Head of caudate nucleus (tissue), 42 donors: ENCODE measurements around the gene BASP1.

Experiments
- DNase-seq, 42 donors: peaks; one replicate each; pipeline versions ENCODE4 v3.0.0 to v3.0.0-alpha.2; 2020 to 2021; ENCODE audit warnings: mixed read lengths in 7 of 42
- intact Hi-C: fragments of 100-400 bp; cut with DNase I; formaldehyde crosslinking; loops from one replicate; pipeline ENCODE4 v1.15.0; 2022

BASP1 gene, protein sequence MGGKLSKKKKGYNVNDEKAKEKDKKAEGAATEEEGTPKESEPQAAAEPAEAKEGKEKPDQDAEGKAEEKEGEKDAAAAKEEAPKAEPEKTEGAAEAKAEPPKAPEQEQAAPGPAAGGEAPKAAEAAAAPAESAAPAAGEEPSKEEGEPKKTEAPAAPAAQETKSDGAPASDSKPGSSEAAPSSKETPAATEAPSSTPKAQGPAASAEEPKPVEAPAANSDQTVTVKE

DNA sequence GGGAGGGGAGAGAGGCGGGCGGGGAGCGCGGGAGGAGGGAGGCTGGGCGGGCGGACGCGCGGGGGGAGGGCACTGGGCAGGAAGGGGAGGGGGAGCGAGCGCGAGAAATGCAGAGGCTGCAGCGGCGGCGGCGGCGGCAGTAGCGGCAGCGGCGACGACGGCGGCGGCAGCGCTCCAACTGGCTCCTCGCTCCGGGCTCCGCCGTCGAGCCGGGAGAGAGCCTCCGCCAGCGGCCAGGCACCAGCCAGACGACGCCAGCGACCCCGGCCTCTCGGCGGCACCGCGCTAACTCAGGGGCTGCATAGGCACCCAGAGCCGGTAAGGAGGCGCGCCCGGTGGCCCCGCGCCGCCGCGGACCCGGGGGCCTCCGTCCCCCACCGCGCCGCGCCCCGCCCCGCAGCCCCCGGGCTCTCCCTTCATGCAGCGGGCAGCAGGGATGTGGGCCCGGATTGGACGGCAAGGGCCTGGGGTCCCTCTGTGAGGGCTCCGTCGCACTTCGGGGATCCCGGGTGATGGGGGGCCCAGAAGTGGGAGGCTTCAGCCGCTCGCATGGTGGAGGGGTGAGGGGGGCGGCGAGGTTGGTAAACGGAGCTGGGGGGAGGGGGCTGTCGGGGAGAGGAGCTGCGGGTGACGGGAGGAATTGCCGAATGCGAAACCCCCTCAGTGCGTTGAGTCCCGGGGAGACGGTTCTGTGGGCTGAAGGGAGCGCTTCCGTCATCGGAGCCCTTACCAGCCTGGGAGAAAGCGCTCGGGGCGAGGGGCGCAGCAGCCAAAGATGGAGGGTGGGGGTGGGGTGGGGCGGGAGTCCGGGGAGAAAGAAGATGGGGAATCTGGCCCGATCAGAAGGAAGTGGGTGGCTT, at the start of gene BASP1:
BASP1 (plus strand) TSS at position 139 of the 860 bp plus-strand sequence. CDS start 57,586 bp downstream, outside the sequence.
- intact Hi-C loops = loop anchor here (5.0 kb wide), 2 partner anchors 900 to 1090 kb away; no protein-coding TSS in a partner anchor
- peak; percentile 25 to 94 (median 80) for DNase-seq

DNA sequence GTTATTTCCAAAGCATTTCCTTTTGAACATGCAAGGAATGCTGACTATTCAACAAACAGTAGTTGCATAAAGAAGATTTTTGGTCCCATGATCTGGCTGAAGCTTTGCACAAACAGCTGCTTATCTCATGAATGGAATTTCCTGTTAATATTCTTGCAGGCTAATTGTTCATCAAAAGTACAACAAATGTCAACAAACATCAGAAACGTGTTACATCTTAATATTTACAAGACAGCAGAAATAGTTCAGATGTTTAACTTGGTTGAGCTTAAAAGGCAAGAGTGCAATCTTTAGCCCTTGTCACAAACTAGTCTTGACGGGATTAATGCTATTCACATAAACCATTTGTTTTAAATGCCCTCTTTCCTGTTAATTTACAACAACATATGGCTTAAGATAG, 47.9 kb upstream of the BASP1 start:
- intact Hi-C loops = no loop called here
- DNase-seq = no peak

DNA sequence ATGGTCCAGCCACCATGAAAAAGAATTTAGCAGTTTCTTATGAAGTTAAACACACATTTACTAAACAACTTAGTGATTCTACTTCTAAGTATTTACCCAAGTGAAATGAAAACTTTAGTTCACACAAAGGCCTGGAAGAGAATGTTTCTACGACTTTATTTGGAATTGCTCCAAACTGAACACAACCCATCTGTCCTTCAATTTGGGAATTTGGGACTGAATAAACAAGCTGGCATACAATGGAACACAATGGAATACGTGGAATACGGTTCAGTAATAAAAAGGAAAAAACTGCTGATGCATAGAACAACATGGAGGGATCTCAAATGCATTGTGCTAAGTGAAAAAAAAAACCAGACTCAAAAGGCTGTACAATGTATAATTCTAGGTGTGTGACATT, 44.6 kb upstream of the BASP1 start:
- no peak for DNase-seq
- intact Hi-C loops = no loop called here

DNA sequence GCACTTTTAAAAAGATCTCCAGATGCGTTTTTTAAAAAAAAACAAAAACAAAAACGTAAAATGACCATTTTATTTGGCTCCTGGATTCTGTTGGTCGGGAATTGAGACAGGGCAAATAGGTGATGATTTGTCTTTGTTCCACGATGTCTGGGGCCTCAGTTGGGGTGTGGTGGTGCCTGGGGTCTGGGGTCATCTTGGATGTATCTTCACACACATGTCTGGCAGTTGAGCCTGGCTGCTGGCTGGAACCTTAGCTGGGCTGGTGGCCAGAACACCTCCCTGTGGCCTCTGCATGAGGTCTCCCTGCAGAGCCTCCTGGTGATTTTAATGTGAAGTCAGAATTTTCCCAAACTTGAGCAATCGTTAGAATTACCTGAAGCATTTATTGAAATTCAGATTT, 42.5 kb upstream of the BASP1 start:
- no peak for DNase-seq

DNA sequence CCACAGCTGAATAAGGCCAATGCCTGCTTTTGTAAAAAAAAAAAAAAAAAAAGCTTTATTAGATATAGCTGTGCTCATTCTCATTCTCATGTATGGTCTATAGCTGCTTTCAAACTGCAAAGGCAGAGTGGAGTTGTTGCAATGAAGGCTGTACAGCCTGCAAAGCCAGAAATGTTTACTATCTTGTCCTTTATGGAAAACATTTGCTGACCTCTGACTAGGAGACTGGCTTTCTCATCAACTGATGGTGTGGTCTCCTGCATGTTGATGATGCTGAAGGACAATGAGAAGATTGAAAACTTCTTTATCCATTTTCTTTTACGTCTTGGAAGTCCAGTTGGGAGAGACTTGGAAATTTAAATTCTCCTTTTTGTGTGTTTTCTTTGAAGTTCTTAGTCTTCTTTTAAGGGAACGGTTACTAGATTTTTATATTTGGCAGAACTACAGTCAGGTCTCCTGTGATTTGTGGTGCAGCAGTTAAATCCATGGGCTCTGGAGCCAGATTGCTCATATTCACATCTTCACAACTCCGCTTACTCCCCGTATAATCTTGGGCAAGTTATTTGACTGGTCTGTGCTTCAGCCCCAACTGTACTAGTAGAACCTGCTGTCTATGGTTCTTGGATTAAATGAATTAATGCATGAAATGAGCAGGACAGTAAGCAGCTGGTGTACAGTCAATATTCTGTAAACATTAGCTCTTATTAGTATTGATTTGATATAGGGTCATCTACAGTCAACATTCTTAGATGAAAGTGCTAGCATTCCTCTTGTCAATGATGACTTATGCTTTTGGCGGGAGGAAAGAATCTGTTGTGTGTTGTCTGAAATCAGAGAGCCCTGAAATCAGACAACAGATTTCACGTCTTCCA, 39.7 kb upstream of the BASP1 start:
- intact Hi-C loops = no loop called here
- no peak for DNase-seq

More for the DNA sequence above, 42.5 kb upstream of the BASP1 start:
- intact Hi-C loops = no loop called here

DNA sequence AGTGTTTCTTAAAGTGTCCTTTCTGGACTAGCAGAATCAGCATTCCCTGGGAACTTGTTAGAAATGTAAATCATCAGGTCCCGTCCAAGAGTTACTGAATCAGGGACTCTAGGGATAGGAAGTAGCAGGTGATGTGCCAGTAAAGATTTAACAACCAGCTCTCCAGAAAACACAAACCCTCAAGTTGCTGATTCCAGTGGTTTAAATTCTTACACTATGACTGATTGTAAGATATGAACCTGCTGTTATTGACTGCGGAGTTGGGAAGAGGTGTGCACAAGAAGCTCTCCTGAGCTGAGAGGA, 39.1 kb upstream of the BASP1 start:
- intact Hi-C loops = no loop called here
- DNase-seq = no peak

DNA sequence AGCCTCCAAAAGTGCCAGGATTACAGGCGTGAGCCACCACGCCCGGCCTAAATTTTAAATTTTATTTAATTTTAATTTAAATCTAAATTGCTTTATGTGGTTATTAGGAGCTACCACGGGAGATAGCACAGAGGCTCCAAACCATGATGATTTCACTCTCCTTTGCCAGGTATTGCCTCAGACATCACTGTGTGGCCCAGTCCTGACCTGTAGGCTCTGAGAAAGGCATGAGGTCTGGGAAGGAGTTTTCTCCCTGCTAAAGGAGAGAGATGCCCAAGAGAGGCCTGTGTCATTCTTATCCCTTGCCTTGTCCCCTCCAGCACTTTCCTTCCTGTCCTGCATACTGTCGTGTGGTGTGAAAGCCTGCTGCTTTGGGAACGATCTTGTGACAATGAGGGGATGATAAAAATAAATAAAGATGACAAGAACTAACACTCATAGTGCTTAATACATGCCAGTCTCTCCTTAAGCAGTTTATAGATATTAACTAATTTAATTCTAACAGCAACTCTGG, 37.0 kb upstream of the BASP1 start:
- no peak for DNase-seq
- intact Hi-C loops = no loop called here

DNA sequence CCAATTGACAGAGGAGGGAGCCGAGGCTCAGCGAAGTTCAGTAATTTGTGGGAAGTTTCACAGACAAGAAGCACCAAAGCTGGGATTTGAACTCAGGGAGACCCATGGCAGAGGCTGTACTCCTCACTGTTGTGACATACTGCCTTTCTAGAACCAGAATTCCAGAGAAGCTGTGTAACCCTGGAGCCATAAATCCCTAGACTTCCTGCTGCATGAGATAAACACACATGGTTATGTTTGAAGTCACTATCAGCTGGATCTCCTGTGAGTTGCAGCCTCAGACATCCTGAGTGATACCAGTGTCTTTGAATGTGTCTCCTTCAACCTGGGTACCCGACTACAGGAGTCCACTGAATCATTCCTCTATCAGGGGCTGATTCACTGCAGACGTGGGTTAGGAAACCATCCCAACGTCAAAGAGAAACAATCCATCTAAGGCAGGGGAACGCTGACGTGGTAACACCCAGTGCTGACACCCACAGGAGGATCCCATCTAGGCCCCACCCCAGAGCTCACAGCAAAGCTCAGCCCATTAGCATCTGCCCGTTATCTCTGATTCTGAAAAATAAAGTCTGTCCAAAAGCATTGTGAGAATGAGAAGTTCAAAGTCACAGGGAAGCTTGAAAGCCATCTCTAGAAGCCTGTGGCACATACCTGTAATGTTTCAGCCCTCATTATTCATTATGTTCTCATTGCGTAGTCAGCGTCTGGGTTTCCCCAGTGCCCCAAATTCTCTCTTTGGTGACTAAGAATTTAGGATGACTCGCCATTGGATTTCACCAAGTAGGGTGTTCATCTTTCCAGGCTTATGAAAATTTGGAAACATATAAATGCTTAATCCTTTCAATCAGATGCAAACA, 36.3 kb upstream of the BASP1 start:
- DNase-seq = no peak
- intact Hi-C loops = no loop called here

DNA sequence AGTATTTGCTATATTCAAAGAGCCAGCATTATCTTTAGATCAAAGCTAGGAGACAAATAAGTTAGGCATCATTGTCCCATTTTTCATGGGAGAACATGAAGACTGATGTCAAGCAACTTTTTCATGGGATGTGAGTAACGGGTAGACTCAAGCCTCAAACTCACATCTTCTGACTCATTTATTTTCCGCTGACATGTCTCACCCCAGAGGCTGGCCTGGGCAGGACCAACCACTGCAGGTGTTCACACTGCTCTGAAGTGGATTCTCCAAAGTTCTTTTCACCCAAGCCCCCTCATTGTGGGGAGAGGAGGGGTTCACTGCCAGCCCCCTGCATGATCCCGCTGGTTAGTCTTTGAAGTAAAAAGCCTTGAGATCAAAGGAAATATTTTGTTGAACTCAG, 34.9 kb upstream of the BASP1 start:
- intact Hi-C loops = no loop called here
- no peak for DNase-seq

DNA sequence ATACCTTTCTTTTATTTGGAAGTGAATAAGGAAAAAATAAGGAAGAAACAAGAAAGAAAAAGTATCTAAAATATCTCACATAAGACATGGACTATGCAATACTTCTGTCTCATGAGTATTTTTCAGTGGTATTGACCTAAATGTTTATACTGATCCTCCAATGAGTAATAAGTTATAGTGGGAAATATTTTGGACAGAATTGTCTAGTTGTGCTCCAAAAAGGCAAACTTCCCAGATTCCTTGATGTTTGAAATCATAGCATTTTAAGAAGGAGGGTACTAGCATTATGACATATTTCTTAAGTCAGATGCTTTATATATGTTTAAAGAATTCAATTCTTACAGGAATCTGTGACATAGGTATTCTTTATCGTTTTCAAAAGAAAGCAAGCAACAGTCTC, 34.5 kb upstream of the BASP1 start:
- DNase-seq = no peak
- intact Hi-C loops = no loop called here

DNA sequence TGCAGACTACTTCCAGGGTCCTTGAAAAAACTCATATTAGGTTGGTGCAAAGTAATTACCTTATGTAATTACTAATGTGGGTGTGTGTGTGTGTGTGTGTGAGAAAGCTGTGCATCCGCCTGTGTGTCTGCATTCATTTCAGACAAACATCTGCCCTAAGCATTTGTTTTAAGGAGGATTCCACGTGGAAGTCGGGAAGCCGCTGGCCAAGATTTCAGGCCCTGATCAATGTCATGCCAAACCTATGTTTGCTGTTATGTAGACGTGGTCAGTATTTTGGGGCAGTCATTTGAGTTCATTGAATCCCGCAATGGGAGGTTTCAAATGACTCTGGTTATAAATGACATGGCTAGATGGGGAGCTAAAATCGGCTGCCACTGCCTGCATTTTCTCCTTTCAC, 33.6 kb upstream of the BASP1 start:
- intact Hi-C loops = no loop called here
- DNase-seq = peak in 1 of 42 donors; percentile 33

DNA sequence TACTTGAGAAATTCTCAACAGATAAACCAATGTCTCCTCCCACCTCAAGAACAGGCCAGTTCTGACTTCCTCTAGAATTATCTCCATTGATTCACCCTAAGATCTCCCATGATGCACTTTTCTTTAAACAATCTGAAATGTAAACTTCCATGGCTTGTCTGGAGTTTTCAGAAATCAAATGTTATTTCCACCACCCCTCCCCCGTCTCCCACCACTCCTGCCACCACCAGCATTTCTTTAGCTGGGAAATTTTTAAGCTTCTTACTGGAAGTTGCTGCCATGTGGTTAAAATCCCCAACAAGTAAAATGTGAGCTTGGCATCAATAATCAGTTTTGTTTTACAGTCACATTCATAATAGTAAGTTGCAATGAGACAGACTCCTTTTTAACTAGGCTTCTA, 32.8 kb upstream of the BASP1 start:
- intact Hi-C loops = no loop called here
- peak in 1 of 42 donors; percentile 21 for DNase-seq

DNA sequence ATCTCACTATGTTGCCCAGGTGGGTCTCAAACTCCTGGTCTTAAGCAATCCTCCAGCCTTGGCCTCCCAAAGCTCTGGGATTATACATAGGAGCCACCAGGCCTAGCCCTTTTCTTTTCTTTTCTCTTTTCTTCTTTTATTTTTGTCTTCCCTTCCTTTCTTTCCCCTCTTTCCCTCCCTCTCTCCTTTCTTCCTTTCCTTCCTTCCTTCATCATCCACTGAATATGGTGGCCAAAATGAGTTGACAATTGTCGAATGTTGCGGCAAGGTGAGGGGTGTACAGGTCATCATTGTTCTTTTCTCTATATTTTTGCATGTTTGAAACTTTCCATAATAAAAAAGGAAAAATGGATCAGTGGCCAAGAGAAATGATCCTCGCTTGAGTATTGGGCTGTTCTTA, 32.1 kb upstream of the BASP1 start:
- DNase-seq = peak in 1 of 42 donors; percentile 4
- intact Hi-C loops = no loop called here

DNA sequence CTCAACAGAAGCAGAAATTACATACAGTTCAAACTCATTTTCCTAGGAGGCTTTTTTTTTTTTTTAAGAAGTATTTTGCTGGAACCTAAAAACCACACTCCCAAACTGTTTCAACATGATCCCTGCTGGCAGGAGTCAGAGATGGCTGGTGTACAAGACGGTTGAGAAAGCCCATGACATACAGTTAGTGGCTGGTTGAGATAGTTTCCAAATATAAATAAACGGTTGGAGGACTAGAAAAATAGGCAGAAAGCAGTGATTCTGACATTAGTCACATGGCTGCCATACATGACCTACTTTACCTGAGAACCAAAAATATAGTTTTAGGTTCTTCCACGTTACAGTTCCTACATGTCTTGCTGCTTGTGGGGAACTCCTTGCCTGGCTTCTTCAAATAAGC, 31.7 kb upstream of the BASP1 start:
- intact Hi-C loops = no loop called here
- peak in 1 of 42 donors; percentile 30 for DNase-seq

DNA sequence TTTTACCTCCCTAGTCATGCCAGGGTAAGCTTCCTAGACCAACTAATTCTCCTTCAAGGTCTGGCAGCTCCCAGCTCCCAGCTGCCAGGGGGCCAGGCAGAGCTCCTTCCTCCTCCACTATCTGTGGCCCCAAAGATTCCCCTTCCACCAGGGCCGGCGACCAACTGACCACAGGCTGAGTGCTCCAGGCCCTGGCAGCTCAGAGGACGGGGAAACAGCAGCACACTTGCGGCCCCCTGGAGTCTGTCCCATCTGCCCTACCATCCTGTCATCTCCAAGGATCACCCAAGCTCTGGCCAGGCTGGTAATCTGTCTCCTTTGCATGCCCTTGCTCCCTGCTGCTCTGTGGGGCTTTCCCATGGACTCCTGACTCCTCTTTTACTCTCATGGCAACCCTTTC, 31.2 kb upstream of the BASP1 start:
- intact Hi-C loops = no loop called here
- DNase-seq = peak in 1 of 42 donors; percentile 35

DNA sequence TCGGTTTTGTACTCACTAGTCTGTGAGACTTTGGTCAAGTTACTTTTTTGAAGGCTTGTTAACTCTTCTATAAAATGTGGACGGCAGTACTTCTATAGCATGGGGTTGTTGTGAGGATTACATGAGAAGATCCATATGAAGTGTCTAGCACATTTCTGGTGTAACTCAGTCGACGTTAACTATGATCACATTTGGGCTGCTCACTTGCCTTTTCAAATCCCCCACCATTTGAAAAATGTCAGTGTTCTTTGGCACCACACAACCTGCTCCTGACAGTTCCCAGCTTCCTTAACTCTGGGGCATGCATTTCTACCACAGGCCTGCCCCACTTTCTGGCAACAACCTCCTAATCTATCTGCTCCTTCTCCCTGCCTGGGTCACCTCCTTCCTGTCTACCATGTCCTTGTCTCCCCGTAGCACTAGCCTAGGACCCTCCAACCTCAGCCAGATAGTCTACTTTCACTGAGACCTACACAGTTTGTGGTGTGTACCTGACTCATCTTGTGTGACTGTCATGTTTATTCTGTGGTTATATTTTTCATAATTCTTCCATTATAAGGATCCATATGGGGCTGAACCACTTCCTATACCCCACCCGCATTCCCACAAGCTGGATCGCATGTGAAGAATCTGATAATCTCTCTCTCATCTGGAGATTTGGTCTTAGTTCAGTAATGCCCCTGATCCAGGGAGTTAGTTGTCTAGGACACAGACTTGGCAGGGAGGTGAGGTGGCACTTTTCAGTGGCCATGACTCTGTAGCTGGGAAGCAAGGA, 30.2 kb upstream of the BASP1 start:
- DNase-seq = no peak
- intact Hi-C loops = no loop called here

DNA sequence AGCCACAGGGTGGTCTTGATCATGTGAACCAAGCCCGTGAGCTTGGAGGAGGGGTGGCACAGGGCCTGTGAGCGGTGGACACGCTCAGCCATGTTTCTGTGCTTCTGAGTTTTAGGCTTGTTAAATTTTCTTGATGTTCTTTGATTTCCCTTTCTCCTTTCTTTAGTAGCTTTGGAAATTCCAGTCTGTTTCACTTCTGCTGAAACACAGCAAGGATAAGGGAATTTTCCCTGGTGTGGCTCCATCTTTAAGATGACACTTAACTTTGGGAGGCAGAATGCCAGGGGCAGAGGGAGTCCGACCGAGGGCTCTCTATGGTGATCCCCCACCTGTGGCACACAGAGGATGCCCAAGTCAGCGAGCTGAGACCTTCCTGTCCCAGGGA, 29.7 kb upstream of the BASP1 start:
- intact Hi-C loops = no loop called here
- DNase-seq = no peak
